Spleen (tissue), 7 donors: ENCODE measurements around the gene PLRG1.

Experiments used
- POLR2A ChIP-seq, 3 donors: fragments of 450-650 bp; IDR thresholded peaks; one replicate each; pipeline ENCODE4 v1.5.1; 2017; ENCODE audit warnings: antibody characterized with exemption in 3 of 3, mild to moderate bottlenecking in 1 of 3
- POLR2AphosphoS5 ChIP-seq, 3 donors: sonication (generic); formaldehyde crosslinking; IDR thresholded peaks; one replicate each; pipeline ENCODE4 v1.5.1; 2017; ENCODE audit warnings: antibody characterized with exemption in 3 of 3
- TF ChIP-seq, protein P1 (sequence below), 11 experiments: fragments of 200-600 bp in 7 of 11; fragments of 450-650 bp in 4 of 11; sonication (generic) in 4 of 11; IDR thresholded peaks in 8 of 11; conservative IDR thresholded peaks in 3 of 11; 1 replicate in 7 of 11; 2 replicates in 4 of 11; pipeline versions ENCODE4 v1.4.0 to v1.8.0; 2016 to 2021; ENCODE audit warnings: antibody characterized with exemption in 11 of 11, inconsistent platforms in 4 of 11, mild to moderate bottlenecking in 1 of 11
- donor health status: DM: no; HTN: no; CAD: no; lungs with moderate emphysema.
- donor health status: DM: no; HTN: no; CAD: no.
- donor health status: DM: no; HTN: no; CAD: no.

DNA sequence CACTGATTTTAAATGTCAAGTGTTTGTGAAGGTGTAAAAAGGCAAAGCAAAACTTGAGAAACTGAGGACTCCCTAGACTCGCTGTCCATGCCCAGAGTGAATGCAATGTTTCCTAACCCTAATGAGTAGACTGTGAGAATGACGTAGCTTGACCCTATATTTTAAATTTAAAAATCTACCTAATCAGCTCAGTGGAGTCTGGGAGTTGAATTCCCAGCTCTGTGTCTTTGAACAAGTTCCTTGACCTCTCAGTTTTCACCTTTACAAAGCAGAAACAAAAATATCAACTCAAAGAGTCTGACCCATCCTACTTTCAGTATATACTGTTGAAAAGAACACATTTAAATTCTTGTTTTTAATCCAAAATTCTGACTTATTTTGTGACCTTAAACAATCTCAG is 38.0 kb upstream of the PLRG1 start:
- TF ChIP-seq, protein P1, sequence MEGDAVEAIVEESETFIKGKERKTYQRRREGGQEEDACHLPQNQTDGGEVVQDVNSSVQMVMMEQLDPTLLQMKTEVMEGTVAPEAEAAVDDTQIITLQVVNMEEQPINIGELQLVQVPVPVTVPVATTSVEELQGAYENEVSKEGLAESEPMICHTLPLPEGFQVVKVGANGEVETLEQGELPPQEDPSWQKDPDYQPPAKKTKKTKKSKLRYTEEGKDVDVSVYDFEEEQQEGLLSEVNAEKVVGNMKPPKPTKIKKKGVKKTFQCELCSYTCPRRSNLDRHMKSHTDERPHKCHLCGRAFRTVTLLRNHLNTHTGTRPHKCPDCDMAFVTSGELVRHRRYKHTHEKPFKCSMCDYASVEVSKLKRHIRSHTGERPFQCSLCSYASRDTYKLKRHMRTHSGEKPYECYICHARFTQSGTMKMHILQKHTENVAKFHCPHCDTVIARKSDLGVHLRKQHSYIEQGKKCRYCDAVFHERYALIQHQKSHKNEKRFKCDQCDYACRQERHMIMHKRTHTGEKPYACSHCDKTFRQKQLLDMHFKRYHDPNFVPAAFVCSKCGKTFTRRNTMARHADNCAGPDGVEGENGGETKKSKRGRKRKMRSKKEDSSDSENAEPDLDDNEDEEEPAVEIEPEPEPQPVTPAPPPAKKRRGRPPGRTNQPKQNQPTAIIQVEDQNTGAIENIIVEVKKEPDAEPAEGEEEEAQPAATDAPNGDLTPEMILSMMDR (IDR thresholded peaks at IDR 0.05 in 8 of 11, conservative IDR thresholded peaks at IDR 0.05 in 3 of 11), result no peak
- TF ChIP-seq POLR2A (IDR thresholded peaks at IDR 0.05) (no peak), POLR2AphosphoS5 (IDR thresholded peaks at IDR 0.05) (no peak)
